Adrenal gland (tissue), 5 donors: ENCODE results near the gene ZNF670.

Experiments
- CTCF ChIP-seq, 6 experiments: fragments of 450-650 bp in 4 of 6; fragments of 200-600 bp in 2 of 6; sonication (generic) in 1 of 6; IDR thresholded peaks; 1 replicate in 5 of 6; 2 replicates in 1 of 6; pipeline versions ENCODE4 v1.5.1 to v1.8.0; 2016 to 2021; ENCODE audit warnings: antibody characterized with exemption in 6 of 6, mild to moderate bottlenecking in 2 of 6, moderate library complexity in 1 of 6
- POLR2A ChIP-seq, 2 donors: fragments of 450-650 bp; IDR thresholded peaks; one replicate each; pipeline ENCODE4 v1.6.1; 2017; ENCODE audit warnings: antibody characterized with exemption in 2 of 2, mild to moderate bottlenecking in 2 of 2, moderate library complexity in 1 of 2
- donor health status: DM: no; HTN: no; CAD: no.

GRCh38 chr1:247079141-247079874 lies 697 bp upstream of the ZNF670 start:
- no peak for TF ChIP-seq CTCF (IDR thresholded peaks at IDR 0.05)
- TF ChIP-seq POLR2A (IDR thresholded peaks at IDR 0.05), result no peak
